B cell (primary cell): ENCODE results near the gene CNTNAP2. TPM values are rescaled to one million over a fixed set of nuclear protein-coding genes. Genes with fewer than 3 reads are reported as not detected.

Source experiments
- ATAC-seq: fragments of 200-7000 bp; cut with Tn5 transposase; one replicate; pipeline ENCODE4 v1.10.0; 2021; ENCODE audit warnings: low read depth, mild to moderate bottlenecking, moderate number of reproducible peaks, moderate library complexity
- CTCF ChIA-PET: fragments of 350-600 bp; sonication (Branson Sonifier 250); formaldehyde crosslinking; loops from one replicate; lab custom pipeline; 2021; ENCODE audit warnings: antibody characterized with exemption, inconsistent platforms; lab: Charles Lee
- POLR2A ChIA-PET: fragments of 350-600 bp; sonication (Branson Sonifier 250); formaldehyde crosslinking; loops from one replicate; lab custom pipeline; 2021; ENCODE audit warnings: antibody characterized with exemption; lab: Charles Lee
- DNase-seq: peaks from one replicate; pipeline ENCODE4 v3.0.0; 2013
- H2AFZ ChIP-seq: 2 replicates; pipeline ENCODE4 v1.6.1; 2012; ENCODE audit warnings: mild to moderate bottlenecking, low read depth, low read length; ENCODE audit not compliant: insufficient read depth, poor library complexity, severe bottlenecking
- H3K27ac ChIP-seq, 2 donors: 1 replicate in 1 of 2; 2 replicates in 1 of 2; pipeline ENCODE4 v1.5.1; 2012 to 2013; ENCODE audit warnings: low read length in 2 of 2, mild to moderate bottlenecking in 2 of 2, moderate library complexity in 1 of 2
- H3K27me3 ChIP-seq, 4 experiments: fragments of 200-600 bp in 1 of 4; sonication (generic) in 1 of 4; replicated peaks in 1 of 4; 1 replicate in 2 of 4; 2 replicates in 2 of 4; pipeline versions ENCODE4 v1.6.1 to v1.7.0; 2013 to 2016; ENCODE audit warnings: low read length in 3 of 4, mild to moderate bottlenecking in 2 of 4, mixed read lengths in 1 of 4, moderate library complexity in 1 of 4; ENCODE audit not compliant: insufficient read depth in 4 of 4, control insufficient read depth in 3 of 4; ENCODE audit errors: control extremely low read depth in 1 of 4
- H3K36me3 ChIP-seq, 2 experiments: replicated peaks in 1 of 2; 1 replicate in 1 of 2; 2 replicates in 1 of 2; pipeline versions ENCODE4 v1.6.1 to v1.7.1; 2013; ENCODE audit warnings: low read length in 1 of 2; ENCODE audit not compliant: insufficient read depth in 2 of 2, control insufficient read depth in 1 of 2; ENCODE audit errors: control extremely low read depth in 1 of 2, extremely low read depth in 1 of 2
- H3K4me1 ChIP-seq, 2 donors: fragments of 200-600 bp in 1 of 2; sonication (generic) in 1 of 2; 1 replicate in 1 of 2; 2 replicates in 1 of 2; pipeline versions ENCODE4 v1.5.1 to v1.6.1; 2013 to 2017; ENCODE audit warnings: low read length in 2 of 2; ENCODE audit not compliant: control insufficient read depth in 2 of 2, insufficient read depth in 2 of 2
- H3K4me2 ChIP-seq: replicated peaks from 2 replicates; pipeline ENCODE3; 2012; ENCODE audit warnings: mild to moderate bottlenecking, low read depth, low read length; ENCODE audit not compliant: poor library complexity, severe bottlenecking
- H3K4me3 ChIP-seq, 5 experiments: fragments of 200-600 bp in 1 of 5; sonication (generic) in 1 of 5; 1 replicate in 3 of 5; 2 replicates in 2 of 5; pipeline versions ENCODE4 v1.5.1 to v1.7.0; 2011 to 2016; ENCODE audit warnings: low read length in 4 of 5, mild to moderate bottlenecking in 4 of 5, low read depth in 2 of 5, control low read depth in 1 of 5, moderate library complexity in 1 of 5; ENCODE audit not compliant: insufficient read depth in 1 of 5; ENCODE audit errors: control extremely low read depth in 1 of 5, extremely low read depth in 1 of 5
- H3K79me2 ChIP-seq: fragments of 200-600 bp; sonication (generic); one replicate; pipeline ENCODE4 v1.6.0; 2016; ENCODE audit warnings: low read length; ENCODE audit not compliant: control insufficient read depth, insufficient read depth
- H3K9ac ChIP-seq: fragments of 200-600 bp; sonication (generic); 2 replicates; pipeline ENCODE4 v1.6.1; 2017; ENCODE audit warnings: mild to moderate bottlenecking, low read length, moderate library complexity
- H3K9me3 ChIP-seq, 3 donors: one replicate each; pipeline versions ENCODE4 v1.6.1 to v1.7.1; 2013; ENCODE audit warnings: low read length in 2 of 3; ENCODE audit not compliant: control insufficient read depth in 2 of 3, insufficient read depth in 1 of 3; ENCODE audit errors: control extremely low read depth in 1 of 3
- H4K20me1 ChIP-seq: 2 replicates; pipeline ENCODE4 v1.6.0; 2012; ENCODE audit warnings: mild to moderate bottlenecking, low read length; ENCODE audit not compliant: insufficient read depth, control insufficient read depth, poor library complexity, severe bottlenecking
- H3K27ac Mint-ChIP-seq: one replicate; pipeline ENCODE4 v1.8.0; 2021; ENCODE audit warnings: mixed read lengths
- H3K27me3 Mint-ChIP-seq: one replicate; pipeline ENCODE4 v1.8.0; 2021; ENCODE audit warnings: mixed read lengths
- H3K4me1 Mint-ChIP-seq: one replicate; pipeline ENCODE4 v1.8.0; 2021; ENCODE audit warnings: mixed read lengths
- H3K4me3 Mint-ChIP-seq: one replicate; pipeline ENCODE4 v1.8.0; 2021; ENCODE audit warnings: mixed read lengths
- H3K9me3 Mint-ChIP-seq: one replicate; pipeline ENCODE4 v1.8.0; 2022; ENCODE audit warnings: mixed read lengths; ENCODE audit not compliant: insufficient read depth
- EZH2 ChIP-seq: IDR thresholded peaks from 2 replicates; pipeline ENCODE4 v1.6.1; 2012; ENCODE audit warnings: borderline replicate concordance, low read depth, mild to moderate bottlenecking, moderate library complexity, low read length; ENCODE audit not compliant: insufficient read depth, poor library complexity, severe bottlenecking
- WGBS: methylation state at CpG from one replicate; pipeline ENCODE4 v1.1.5; 2013; ENCODE audit warnings: missing lambda C conversion rate; ENCODE audit not compliant: insufficient coverage; 5-methylcytosine and 5-hydroxymethylcytosine counted together
- intact Hi-C: fragments of 100-400 bp; cut with micrococcal nuclease; formaldehyde crosslinking; loops from one replicate; pipeline ENCODE4 v1.10.0; 2022
- polyA plus RNA-seq: library from polyadenylated mRNA; depleted of rRNA; stranded (reverse); fragments of >200 nt; gene quantifications from 2 replicates; pipeline ENCODE4 v1.2.3, GENCODE V29; 2012
- total RNA-seq, 2 donors: library from RNA; stranded (reverse); fragments of 120-200 nt in 1 of 2; gene quantifications; 1 replicate in 1 of 2; 2 replicates in 1 of 2; pipeline versions ENCODE4 v1.2.3 to v1.2.4, GENCODE V29; 2013 to 2022
- TF ChIP-seq, protein P1 (sequence below): fragments of 200-600 bp; IDR thresholded peaks from one replicate; pipeline ENCODE4 v1.8.0; 2022; ENCODE audit warnings: antibody characterized with exemption, mild to moderate bottlenecking

CNTNAP2 gene
- total and polyA plus RNA-seq, 2 donors (not counting 1 experiment from before 2014, with no cell fraction given) = 7.4 to 16.6 TPM

DNA sequence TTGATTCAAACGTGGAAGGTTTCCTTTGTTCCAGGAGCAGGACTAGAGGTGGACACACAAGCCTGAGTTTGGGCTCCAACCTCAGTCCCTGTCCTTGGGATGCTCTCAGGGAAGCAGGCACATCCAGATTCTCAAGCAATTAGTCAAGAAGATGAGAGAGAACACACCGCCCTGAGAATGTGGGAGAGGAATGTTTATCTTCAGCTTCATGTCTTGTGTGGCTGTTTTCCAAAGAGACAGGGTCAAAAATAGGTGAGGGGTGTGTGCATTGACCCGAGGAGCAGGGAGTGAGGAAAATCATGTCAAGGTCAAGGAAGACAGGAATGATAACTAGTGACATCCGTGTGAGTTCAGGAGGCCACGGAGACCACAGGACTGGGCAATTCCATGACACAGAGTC lies 2001.8 kb downstream of the CNTNAP2 start:
- no peaks in the 10 kb centered on the region for H4K20me1 ChIP-seq
- H3K9me3 Mint-ChIP-seq = no peaks in the 10 kb centered on the region
- DNase-seq (no peak), ATAC-seq (no peak)
- intact Hi-C loops = no loop called here
- 60% methylated on average over 3 of the region's 5 CpGs for whole genome bisulfite sequencing
- no peak overlapping the region for H2AFZ ChIP-seq
- H3K27me3 Mint-ChIP-seq = no peaks in the 10 kb centered on the region
- H3K79me2 ChIP-seq = no peaks in the 10 kb centered on the region
- H3K9ac ChIP-seq = no peak overlapping the region
- no peak overlapping the region for H3K4me2 ChIP-seq
- ChIA-PET CTCF (no interaction called here), POLR2A (no interaction called here)
- no peaks in the 10 kb centered on the region for H3K4me1 ChIP-seq
- peaks cover 0 to 3% (median 0%) of the 10 kb centered on the region in 4 experiments for H3K27me3 ChIP-seq
- no peak overlapping the region for H3K27ac ChIP-seq
- no peaks in the 10 kb centered on the region for H3K36me3 ChIP-seq
- H3K4me3 ChIP-seq = no peak overlapping the region
- TF ChIP-seq, protein P1, sequence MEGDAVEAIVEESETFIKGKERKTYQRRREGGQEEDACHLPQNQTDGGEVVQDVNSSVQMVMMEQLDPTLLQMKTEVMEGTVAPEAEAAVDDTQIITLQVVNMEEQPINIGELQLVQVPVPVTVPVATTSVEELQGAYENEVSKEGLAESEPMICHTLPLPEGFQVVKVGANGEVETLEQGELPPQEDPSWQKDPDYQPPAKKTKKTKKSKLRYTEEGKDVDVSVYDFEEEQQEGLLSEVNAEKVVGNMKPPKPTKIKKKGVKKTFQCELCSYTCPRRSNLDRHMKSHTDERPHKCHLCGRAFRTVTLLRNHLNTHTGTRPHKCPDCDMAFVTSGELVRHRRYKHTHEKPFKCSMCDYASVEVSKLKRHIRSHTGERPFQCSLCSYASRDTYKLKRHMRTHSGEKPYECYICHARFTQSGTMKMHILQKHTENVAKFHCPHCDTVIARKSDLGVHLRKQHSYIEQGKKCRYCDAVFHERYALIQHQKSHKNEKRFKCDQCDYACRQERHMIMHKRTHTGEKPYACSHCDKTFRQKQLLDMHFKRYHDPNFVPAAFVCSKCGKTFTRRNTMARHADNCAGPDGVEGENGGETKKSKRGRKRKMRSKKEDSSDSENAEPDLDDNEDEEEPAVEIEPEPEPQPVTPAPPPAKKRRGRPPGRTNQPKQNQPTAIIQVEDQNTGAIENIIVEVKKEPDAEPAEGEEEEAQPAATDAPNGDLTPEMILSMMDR = no peak
- TF ChIP-seq EZH2 = no peak
- H3K4me3 Mint-ChIP-seq = no peak overlapping the region
- no peaks in the 10 kb centered on the region for H3K9me3 ChIP-seq
- no peak overlapping the region for H3K27ac Mint-ChIP-seq
- H3K4me1 Mint-ChIP-seq = no peaks in the 10 kb centered on the region

DNA sequence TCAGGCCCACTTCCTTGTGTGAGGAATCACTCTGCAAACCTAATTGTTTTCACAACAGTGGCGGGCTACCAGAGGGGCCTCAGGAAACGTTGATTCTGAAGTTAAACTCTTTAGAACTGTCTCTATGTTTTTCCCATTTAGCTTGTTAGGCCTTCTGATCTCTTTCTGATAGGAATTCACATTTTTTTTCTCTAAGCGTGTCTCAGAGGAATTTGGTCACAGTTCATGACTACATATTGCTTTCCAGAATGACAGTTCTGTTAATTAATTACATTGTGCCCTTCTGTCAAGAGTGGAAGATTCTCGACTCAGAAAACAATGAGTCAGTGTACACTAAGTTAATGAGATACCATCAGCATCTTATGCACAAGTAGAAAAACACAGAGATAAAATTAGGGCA lies 2004.8 kb downstream of the CNTNAP2 start:
- Mint-ChIP-seq H3K27ac (no peak overlapping the region), H3K9me3 (peaks cover 2% of the 10 kb centered on the region), H3K4me3 (no peak overlapping the region), H3K27me3 (no peaks in the 10 kb centered on the region), H3K4me1 (no peaks in the 10 kb centered on the region)
- H3K79me2 ChIP-seq = no peaks in the 10 kb centered on the region
- no peak overlapping the region for H3K4me3 ChIP-seq
- DNase-seq (no peak), ATAC-seq (no peak)
- no peak overlapping the region for H3K27ac ChIP-seq
- no peaks in the 10 kb centered on the region for H3K36me3 ChIP-seq
- H3K9me3 ChIP-seq = no peaks in the 10 kb centered on the region
- no peak overlapping the region for H3K4me2 ChIP-seq
- POLR2A ChIA-PET = no interaction called here
- no peak overlapping the region for H3K9ac ChIP-seq
- no peaks in the 10 kb centered on the region for H3K4me1 ChIP-seq
- CTCF ChIA-PET = no interaction called here
- H2AFZ ChIP-seq = no peak overlapping the region
- H3K27me3 ChIP-seq = peaks cover 0 to 3% (median 0%) of the 10 kb centered on the region in 4 experiments
- intact Hi-C loops = no loop called here
- no peaks in the 10 kb centered on the region for H4K20me1 ChIP-seq
- TF ChIP-seq EZH2 = no peak
- TF ChIP-seq, protein P1 = no peak
- WGBS = 67% methylated on average over 2 of the region's 4 CpGs
